ENCODE data around the gene B4GALNT3.
"Not testable (repeated sequence)": the region's sequence is repeated elsewhere in the genome, so short reads cannot be mapped to it uniquely, and the experiment has no call there.

The B4GALNT3 gene

DNA sequence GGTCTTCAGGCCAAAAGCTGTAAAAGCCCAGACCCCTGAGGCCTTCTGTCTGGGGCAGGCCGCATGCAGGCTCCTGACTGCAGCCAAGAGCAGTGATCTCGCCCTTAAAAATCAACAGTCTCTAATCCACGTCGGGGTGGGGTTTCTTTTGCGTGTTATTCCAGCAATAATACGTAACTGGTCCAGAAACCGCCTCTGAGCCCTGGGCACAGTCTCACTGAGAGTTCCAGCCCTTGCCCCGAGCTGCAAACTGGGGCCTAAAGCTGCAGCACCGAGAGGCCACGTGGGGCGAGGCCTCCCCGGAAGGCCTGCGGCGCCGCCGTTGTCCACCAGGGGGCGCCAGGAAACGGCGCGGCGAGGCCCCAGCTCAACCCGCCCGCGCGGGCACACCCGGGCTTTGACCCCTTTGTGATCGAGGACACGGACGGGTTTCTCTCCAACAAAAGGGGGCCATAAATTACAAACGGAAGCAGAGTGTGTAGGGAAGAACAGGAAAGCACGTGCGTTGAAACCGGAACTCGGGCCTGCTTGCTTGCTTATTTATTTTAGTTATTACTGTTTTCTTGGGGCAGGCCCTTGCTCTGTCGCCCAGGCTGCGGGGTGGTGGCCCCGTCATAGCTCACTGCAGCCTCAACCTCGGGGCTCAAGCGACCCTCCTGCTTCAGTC, 116.3 kb downstream of the B4GALNT3 start:
- DNase-seq (ENCODE audit: low read depth), result peak; percentile 82

DNA sequence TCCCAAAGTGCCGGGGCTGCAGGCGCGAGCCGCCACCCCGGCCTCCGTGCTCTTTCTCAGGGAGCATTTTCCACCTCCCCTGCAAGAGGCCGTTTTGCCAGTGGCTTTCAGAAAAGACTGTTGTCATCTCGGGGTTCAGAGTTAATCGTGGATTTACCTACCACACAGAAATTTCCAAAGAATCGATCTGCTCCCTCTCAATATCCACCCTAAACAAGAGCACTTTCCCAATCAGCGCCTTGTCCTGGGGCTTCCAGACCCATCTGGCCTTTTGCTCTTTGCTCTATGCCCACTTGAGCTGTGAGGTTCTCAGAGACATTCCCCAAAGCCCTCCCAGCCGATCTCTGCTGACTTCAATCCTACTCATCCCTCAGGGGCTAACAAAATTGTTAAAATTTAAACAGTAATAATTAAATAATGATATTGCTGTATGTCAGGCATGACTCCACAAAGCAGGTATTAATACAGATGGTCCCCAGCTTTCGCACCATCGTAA, 116.9 kb downstream of the B4GALNT3 start:
- DNase-seq (ENCODE audit: low read depth), result no peak

DNA sequence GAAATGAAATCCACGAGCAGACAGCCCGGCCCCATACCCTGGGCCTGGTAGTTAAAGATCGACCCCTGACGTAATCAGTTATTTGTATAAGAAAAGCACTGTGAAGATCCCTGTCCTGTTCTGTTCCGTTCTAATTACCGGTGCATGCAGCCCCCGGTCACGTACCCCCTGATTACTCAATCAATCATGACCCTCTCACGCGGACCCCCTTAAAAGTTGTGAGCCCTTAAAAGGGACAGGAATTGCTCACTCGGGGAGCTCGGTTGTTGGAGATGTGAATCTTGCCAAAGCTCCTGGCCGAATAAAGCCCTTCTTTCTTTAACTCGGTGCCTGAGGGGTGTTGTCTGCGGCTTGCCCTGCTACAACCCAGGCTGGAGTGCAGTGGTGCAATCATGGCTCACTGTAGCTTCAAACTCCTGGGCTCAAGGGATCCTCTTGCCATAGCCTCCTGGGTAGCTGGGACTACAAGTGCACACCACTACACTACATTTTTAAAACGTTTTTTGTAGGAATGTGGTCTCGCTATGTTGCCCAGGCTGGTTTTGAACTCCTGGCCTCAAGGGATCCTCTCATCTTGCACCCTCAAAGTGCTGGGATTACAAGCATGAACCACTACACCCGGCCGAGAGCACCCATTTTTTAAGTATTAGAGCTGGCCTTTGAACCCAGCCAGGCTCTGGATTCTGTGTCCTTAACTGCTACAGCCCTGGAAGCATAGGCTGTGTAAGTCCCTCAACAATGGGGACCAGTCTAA, 118.4 kb downstream of the B4GALNT3 start:
- DNase-seq (ENCODE audit: low read depth), result not testable (repeated sequence)

DNA sequence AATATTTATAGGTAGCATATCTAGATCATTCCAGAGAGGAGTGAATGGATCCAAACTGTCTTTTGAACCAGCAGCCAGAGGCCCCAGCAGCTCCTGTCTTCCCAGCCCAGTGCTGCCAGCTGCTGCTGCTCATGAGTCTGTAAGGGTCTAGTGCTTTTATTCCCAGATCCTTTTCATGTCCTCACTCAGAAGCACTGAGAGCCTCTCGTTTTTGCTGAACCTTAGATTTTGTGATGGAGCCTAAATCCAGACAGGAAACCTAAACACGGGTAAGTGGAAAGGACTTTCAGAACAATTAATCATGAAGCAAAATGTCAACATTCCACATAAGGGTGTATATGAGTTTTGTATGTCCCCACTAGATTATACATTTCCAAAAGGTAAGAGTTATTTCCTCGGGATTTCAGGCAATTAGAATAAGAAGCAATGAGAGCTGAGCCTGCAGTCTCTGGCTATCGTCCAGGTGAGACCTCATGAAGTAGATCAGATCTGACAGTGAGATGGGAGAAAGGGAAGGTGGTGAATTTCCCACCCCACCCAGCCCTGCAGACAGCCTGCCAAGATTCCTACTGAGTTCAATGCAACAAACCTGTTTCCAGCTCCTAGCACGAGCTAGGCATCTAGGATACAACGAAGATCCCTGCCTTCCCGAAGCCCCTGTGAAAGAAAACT, 119.1 kb downstream of the B4GALNT3 start:
- DNase-seq (ENCODE audit: low read depth), result no peak

DNA sequence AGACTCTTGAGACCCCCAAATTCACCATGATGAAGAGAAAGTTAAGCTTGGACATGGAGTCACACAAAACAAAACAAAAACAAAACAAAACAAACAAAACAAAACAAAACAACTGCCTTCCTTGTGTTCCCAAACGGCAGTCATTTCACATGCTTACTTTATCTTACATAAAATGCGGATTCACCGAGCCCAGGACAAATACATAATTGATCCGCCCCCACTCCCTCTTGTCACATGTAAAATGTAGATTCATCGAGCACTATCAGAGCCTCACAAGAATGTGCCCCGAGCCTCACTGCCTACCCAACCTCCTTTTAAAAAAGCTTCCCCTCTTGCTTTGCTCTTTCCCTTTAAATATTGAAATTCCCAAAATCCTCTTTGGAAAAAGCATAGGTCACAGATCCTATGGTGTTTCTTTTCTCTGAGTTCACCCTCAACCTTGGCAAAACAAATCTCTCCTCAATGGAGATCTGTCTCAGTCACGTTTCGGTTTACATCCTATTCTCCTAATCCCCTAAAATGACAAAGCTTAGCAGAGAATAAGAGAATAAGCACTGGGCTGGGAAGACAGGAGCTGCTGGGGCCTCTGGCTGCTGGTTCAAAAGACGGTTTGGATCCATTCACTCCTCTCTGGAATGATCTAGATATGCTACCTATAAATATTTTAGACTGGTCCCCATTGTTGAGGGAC, 119.8 kb downstream of the B4GALNT3 start:
- no peak for DNase-seq (ENCODE audit: low read depth)

DNA sequence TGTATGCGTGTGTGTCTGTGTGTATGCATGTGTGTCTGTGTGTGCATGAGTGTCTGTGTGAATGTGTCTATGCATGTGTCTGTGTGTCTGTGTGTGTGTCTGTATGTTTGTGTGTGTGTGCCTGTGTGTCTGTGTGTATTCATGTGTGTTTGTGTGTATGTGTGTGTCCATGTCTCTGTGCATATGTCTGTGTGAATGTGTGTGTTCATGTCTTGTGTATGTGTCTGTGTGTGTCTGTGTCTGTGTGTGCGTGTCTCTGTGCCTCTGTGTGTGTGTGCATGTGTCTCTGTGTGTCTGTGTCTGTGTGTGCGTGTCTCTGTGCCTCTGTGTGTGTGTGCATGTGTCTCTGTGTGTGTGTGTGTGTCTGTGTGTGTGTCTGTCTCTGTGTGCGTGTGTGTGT, 121.1 kb downstream of the B4GALNT3 start:
- DNase-seq (ENCODE audit: low read depth), result no peak

DNA sequence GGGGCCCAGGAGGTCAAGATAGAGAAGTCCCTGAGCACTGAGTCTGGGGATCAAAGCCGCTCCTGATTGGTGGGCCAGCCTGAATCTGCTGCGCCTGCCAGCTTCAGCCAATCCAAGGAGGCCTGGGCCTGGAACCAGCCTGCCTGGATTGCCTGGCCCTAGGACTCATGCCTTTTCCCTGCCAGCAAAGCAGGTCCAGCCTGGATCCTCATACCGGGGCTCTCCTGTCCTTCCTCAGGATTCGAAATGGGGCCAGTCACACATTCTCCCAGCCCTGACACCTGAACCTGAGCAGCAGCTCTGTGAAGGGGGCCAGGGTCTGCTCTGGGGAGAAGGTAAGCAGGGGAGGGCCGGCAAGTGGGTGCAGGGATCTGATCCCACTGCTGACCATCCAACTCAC, 121.6 kb downstream of the B4GALNT3 start:
- DNase-seq (ENCODE audit: low read depth), result no peak

DNA sequence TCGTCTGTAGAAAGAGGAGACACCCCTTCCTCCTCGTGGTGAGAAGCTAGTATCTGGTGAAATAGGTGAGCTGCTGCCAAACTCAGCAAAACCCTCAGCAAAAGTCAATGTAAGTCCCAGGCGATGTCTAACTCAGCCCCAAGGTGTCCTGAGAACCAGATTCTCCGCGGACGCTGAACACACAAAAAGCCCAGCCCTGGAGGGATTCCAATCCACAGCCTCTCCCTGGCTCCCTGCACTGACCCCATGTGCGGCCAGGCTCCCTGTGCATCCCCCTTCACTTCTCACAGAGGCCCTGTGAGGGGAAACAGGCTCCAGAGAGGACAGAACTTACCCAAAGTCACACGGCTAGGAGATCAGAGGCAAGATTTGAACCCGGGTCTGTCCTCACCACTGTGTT, 122.0 kb downstream of the B4GALNT3 start:
- DNase-seq (ENCODE audit: low read depth), result no peak

DNA sequence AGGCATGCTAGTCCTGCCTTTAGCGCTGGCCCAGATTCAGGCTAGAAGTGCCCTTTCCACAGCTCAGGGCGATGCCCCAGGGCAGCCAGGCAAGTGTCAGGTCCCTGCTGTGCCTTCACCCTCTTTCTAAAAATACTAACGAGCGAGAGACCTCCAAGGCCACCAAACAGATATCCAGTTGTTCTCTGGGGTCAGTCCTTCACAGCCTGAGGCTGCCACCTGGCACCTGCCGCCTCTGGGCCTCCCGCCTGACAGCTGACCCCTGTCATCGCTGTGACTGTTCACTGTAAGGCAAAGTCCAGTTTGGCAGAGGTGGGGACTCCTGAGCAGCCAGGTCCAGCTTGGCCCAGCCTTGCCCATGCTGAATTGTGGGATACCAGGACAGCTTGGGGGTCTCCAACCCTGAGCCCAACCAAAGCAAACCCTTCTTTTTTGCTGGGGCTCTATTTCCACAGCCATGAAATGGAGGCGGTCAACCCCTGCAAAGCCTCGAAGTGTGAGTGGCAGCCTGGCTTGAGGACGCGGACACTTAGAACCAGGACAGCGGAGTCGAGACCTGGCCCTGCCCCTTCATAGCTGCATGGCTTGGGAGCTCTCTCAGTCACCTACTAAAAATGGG, 123.6 kb downstream of the B4GALNT3 start:
- no peak for DNase-seq (ENCODE audit: low read depth)

DNA sequence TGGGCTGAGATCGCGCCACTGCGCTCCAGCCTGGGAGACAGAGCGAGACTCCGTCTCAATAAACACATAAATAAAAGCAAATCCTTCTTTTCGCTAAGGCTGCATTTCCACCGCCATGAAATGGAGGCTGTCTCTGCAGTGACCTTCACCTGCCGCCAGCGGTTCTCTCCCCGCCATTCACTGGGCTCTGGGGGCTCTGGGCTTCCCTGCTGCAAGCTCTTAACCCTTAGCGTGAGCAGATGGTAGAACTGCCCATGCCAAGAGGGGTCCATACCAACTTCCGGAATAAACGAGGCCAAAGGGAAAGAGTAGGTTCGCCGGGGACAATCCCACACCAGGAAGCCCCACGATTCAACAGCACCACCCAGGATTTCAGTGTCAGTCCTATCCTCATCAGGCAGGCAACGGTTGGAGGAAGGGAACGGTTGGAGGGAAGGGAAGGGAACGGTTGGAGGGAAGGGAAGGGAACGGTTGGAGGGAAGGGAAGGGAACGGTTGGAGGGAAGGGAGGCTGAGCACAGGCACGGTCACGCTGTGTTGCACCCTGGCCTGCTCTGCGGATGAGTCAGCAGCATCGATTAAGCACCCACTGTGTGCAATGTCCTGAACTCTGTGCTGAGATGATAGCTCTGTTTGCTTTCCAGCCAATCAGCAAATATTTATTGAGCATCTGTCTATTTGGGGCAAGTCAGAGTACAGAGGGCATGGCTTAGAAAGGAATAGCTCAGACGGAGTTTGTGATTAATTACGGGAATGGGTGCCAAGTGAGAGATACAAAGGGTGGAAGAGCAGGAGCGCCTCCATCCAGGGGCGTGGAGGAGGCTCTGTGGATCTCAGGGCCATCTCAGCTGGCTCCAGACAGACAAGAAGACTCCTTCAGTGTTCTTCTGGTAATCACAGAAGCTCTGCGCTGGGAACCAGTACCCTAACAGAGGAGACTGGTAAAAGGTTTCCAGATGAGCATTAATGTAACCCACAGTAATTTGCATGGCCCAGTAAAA, 125.6 kb downstream of the B4GALNT3 start:
- no peak for DNase-seq (ENCODE audit: low read depth)

DNA sequence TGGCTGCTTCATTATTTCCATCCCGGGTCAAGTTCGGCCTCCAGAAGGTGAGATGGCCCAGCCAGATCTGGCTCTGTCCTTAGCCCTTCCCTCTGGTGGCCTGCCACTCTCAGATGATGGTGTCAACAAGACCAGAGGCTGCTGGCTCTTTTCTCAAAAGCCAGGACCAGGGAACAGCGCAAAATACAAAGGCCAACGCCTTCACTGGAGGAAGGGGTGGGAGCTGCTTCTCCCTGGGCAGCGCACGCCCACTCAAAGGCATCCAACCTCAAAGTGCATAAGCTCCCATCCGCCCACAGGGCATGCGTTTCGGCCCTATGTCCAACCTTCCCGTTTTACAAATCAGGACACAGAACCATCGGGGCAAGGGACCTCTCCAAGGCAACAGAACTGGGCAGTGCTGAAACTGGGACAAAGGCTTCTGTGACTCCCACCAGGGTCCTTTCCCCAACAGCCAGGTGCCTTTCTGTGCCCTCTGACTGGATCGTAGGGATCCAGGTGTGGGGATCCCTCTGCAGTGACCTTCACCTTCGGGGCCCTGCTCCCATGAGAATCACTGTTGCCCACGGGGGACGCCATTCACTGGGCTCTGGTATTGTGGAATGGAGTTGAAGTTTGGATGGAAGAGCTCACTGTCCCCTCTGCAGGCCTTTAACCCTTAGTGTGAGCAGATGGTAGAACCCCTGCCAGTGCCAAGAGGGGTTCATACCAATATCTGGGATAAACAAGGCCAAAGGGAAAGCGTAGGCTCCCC, 126.8 kb downstream of the B4GALNT3 start:
- no peak for DNase-seq (ENCODE audit: low read depth)

DNA sequence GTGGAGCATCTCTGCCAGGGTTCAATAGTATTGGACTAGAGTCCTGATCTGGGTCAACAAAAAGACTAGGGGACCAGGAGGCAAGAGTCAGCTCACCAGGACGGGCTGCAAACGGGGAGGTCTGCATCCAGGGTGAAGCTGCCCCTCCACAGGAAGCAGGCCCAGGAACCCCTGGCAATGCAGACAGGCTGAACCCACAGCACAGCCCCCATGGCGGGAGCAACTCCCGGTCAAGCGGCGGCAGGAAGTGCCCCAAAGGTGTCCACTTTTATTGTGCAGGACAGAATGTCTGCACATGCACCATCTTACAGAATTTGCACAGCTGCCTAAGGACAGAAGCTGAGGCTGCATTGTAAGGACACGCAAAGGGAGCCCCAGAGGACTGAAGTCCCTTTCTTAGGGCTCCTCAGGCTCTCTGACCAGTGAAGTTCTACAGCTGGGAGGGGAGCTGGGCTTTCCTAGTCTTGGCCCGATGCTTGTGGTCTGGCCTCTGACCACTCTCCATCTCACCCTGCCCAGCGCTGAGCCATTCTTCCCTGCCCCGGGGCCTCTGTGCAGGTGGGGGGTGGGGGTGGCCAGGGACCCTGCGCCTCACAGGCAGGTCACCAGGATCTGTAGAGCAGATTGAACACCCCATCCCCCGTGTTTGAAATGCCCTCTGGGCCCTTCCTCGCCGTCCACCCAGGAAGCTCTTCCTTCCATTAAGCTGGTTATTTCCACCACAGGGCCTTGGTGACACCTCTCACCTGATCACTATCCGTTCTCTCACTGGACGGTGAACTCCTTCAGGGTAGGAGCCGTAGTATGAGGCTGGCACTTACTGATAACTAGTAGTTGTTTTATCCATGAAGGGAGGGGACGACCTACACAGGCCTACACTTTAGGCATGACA, 127.6 kb downstream of the B4GALNT3 start:
- no peak for DNase-seq (ENCODE audit: low read depth)

DNA sequence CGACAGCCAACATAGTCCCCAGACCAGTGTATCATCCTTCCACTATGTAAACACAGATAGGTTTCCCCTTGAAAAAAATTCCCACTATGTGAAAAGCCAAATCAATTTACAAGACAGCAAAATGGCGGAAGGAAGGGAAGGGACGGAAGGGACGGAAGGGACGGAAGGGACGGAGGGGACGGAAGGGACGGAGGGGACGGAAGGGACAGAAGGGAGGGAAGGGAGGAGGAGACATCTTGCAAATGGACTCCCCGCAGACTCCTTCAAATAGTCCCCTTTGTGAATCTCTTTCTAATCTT, 128.2 kb downstream of the B4GALNT3 start:
- DNase-seq (ENCODE audit: low read depth), result no peak

DNA sequence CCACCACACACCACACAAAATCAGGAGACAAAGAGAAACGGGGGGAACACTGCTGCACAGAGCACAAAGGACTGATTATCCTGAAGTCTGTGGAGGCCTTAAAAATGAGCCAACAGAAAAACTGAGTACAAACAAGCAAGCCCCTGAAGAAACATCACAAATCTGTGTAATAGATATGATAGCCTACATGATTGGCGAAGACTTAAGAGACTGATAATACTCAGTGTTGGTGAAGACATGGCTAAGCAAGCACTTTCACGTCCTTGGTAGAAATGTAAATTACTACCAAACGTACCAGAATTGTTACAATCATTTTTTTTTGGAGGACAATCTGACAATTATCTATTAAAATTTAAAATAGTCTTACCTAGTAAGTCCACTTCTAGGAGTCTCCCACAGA, 128.9 kb downstream of the B4GALNT3 start:
- no peak for DNase-seq (ENCODE audit: low read depth)

DNA sequence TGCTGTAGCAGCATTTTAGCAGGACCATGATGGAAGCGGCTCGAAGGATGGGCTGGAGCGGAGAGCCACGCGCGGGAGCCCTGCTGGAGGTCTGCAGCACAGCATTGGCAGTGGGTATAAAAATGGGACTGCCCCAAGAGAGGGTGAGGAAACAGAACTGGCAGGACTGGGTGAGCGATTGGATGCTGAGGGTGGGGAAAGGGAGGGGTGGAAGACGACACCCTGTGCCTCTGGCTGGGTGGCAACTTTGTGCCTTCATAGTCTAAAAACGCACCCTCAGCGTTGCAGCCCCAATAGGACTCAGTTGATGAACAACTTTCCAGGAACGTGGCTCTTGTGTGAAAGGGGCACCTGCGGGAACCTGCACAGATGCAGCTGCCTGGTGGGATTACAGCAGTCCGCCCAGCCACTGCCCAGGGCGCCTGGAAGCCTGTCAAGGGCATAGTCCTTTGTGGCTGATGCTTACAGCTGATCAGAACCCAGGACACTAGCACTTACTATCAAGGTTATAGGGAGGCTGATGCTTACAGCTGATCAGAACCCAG, 130.5 kb downstream of the B4GALNT3 start:
- no peak for DNase-seq (ENCODE audit: low read depth)

DNA sequence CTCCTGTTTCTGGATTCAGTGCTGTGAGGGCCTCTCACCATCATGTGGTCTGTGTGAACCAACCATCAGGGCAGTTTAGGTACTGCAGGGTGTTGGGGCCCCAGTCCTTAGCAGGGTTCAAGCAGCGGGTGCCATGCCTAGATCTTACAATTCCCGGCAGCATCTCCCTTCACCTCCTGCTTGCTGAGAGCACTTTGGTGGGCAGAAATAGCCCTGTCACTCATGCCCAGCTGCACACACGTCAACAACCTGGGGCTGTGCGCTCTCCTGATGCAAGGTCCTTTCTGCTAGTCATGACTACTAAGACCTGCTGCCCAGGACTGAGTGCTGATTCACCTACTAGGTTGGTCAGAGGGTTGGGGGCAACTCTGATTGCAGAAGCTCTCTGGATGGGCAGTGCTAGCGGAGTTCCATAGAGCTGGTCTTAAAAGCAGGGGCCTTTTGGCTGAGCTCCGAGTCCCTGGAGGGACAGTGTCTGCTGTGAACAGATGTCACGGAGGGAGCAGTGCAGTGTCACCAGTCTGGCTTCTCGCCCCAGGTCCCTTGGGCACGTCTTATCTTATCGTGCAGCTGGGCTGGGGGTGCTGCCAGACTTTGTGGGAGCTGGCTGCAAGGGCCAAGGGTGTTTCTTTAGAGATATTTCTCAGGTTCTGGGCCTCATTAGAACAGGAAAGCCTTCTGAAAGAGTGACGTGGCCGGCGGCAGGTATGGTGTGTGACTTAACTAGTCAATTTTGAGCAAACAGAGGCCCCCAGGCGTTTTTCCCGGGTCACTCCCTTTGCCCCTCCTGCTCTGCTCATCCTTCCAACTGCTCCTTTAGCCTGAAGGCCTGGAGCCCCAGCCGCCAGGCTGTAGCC, 131.7 kb downstream of the B4GALNT3 start:
- DNase-seq (ENCODE audit: low read depth), result no peak

DNA sequence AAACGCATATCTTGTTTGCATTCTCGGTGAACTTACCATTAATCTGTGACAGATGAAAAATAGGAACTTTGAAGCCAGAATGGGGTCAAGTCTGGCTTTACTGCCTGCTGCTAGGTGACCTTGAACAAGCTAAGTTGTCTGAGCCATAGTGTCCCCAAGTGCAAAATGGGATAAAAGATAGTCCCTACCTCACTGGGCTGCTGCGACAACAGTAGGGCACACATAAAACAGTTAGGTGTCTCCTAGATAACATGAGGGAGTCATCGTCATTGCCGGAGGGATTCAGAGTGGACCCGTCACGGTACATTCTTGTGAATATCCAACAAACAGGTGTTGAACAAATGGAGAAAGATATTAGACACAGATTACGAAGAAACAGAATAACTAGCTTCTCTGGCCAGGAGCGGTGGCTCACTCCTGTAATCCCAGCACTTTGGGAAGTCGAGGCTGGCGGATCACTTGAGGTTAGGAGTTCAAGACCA, 132.3 kb downstream of the B4GALNT3 start:
- no peak for DNase-seq (ENCODE audit: low read depth)
